SK-N-SH treated with all-trans-retinoic acid at 6 μM for 48 hours (cell line): ENCODE data around the gene SEC14L2.

Experiments
- ATAC-seq: fragments of 200-7000 bp; cut with Tn5 transposase; 3 replicates; pipeline ENCODE4 v1.9.1; 2020; ENCODE audit warnings: mild to moderate bottlenecking, moderate library complexity
- ARNTL ChIP-seq: fragments of 450-650 bp; formaldehyde crosslinking; IDR thresholded peaks from 2 replicates; pipeline ENCODE4 v1.5.0; 2020; ENCODE audit warnings: low read depth, mild to moderate bottlenecking, moderate library complexity, borderline replicate concordance
- BACH2 ChIP-seq: fragments of 250-450 bp; sonication (Bioruptor Pico); IDR thresholded peaks from 2 replicates; pipeline ENCODE4 v1.9.0; 2021; ENCODE audit warnings: mild to moderate bottlenecking, borderline replicate concordance
- CREB5 ChIP-seq: fragments of 250-450 bp; sonication (Bioruptor Pico); IDR thresholded peaks from 2 replicates; pipeline ENCODE4 v1.5.1; 2020; ENCODE audit warnings: low read depth, mild to moderate bottlenecking, moderate library complexity
- CSDC2 ChIP-seq: fragments of 250-450 bp; sonication (Bioruptor Pico); IDR thresholded peaks from 2 replicates; pipeline ENCODE4 v1.5.0; 2020; ENCODE audit warnings: mild to moderate bottlenecking, moderate library complexity
- CSRNP3 ChIP-seq: fragments of 250-450 bp; sonication (Bioruptor Pico); IDR thresholded peaks from 2 replicates; pipeline ENCODE4 v1.5.1; 2021; ENCODE audit warnings: mild to moderate bottlenecking, moderate library complexity
- GLIS3 ChIP-seq: fragments of 250-450 bp; sonication (Bioruptor Pico); IDR thresholded peaks from 2 replicates; pipeline ENCODE4 v1.5.0; 2020; ENCODE audit warnings: mild to moderate bottlenecking, moderate library complexity
- ISL1 ChIP-seq: fragments of 250-450 bp; sonication (Bioruptor Pico); IDR thresholded peaks from 2 replicates; pipeline ENCODE4 v2.1.2; 2022; ENCODE audit warnings: mild to moderate bottlenecking, moderate library complexity
- OSR1 ChIP-seq: fragments of 250-450 bp; sonication (Bioruptor Pico); IDR thresholded peaks from 2 replicates; pipeline ENCODE4 v1.8.0; 2022; ENCODE audit warnings: moderate library complexity, mild to moderate bottlenecking, inconsistent platforms
- PATZ1 ChIP-seq: fragments of 250-450 bp; sonication (Bioruptor Pico); IDR thresholded peaks from 2 replicates; pipeline ENCODE4 v1.8.0; 2020; ENCODE audit warnings: mild to moderate bottlenecking, moderate library complexity, borderline replicate concordance
- POU6F1 ChIP-seq: fragments of 250-450 bp; sonication (Bioruptor Pico); IDR thresholded peaks from 2 replicates; pipeline ENCODE4 v1.8.0; 2021; ENCODE audit warnings: low read depth, mild to moderate bottlenecking, moderate library complexity, borderline replicate concordance
- PPARA ChIP-seq: fragments of 250-450 bp; sonication (Bioruptor Pico); IDR thresholded peaks from 2 replicates; pipeline ENCODE4 v1.5.0; 2020; ENCODE audit warnings: mild to moderate bottlenecking, borderline replicate concordance
- RARB ChIP-seq: fragments of 250-450 bp; sonication (Bioruptor Pico); IDR thresholded peaks from 2 replicates; pipeline ENCODE4 v1.8.0; 2021; ENCODE audit warnings: mild to moderate bottlenecking, moderate library complexity
- SNAI2 ChIP-seq: fragments of 250-450 bp; sonication (Bioruptor Pico); IDR thresholded peaks from 2 replicates; pipeline ENCODE4 v1.5.0; 2020; ENCODE audit warnings: mild to moderate bottlenecking, moderate library complexity
- TCF4 ChIP-seq: fragments of 250-450 bp; sonication (Bioruptor Pico); IDR thresholded peaks from 2 replicates; pipeline ENCODE4 v1.8.0; 2021; ENCODE audit warnings: mild to moderate bottlenecking, moderate library complexity, borderline replicate concordance
- TOX ChIP-seq: fragments of 250-450 bp; sonication (Bioruptor Pico); IDR thresholded peaks from 2 replicates; pipeline ENCODE4 v1.8.0; 2021; ENCODE audit warnings: mild to moderate bottlenecking, moderate library complexity, borderline replicate concordance
- TSHZ2 ChIP-seq: fragments of 250-450 bp; sonication (Bioruptor Pico); IDR thresholded peaks from 2 replicates; pipeline ENCODE4 v1.5.0; 2020; ENCODE audit warnings: mild to moderate bottlenecking, moderate library complexity
- ZFP3 ChIP-seq: fragments of 250-450 bp; sonication (Bioruptor Pico); IDR thresholded peaks from 2 replicates; pipeline ENCODE4 v1.5.0; 2020; ENCODE audit warnings: mild to moderate bottlenecking, moderate library complexity
- ZNF565 ChIP-seq: fragments of 450-650 bp; formaldehyde crosslinking; conservative IDR thresholded peaks from 2 replicates; pipeline ENCODE4 v1.5.0; 2020; ENCODE audit warnings: low read depth, mild to moderate bottlenecking, moderate library complexity
- ZNF70 ChIP-seq: fragments of 450-650 bp; formaldehyde crosslinking; IDR thresholded peaks from 2 replicates; pipeline ENCODE4 v1.5.0; 2020; ENCODE audit warnings: mild to moderate bottlenecking, moderate library complexity
- ZNF8 ChIP-seq: fragments of 450-650 bp; formaldehyde crosslinking; IDR thresholded peaks from 2 replicates; pipeline ENCODE4 v1.5.0; 2020; ENCODE audit warnings: mild to moderate bottlenecking, moderate library complexity

The SEC14L2 gene

GRCh38 chr22:30372915-30373314 lies 23.9 kb upstream of the SEC14L2 start:
- TF ChIP-seq BACH2 (no peak), POU6F1 (CRISPR knock-in tag) (no peak), OSR1 (CRISPR knock-in tag) (no peak), TOX (CRISPR knock-in tag) (no peak), CSDC2 (CRISPR knock-in tag) (no peak), ARNTL (CRISPR knock-in tag) (no peak), CSRNP3 (CRISPR knock-in tag) (no peak), ZFP3 (CRISPR knock-in tag) (no peak), ZNF8 (CRISPR knock-in tag) (no peak), SNAI2 (CRISPR knock-in tag) (no peak), ZNF565 (no peak), GLIS3 (no peak), PATZ1 (CRISPR knock-in tag) (no peak), PPARA (CRISPR knock-in tag) (no peak)
- ATAC-seq = no peak

GRCh38 chr22:30373331-30374325 lies 23.2 kb upstream of the SEC14L2 start:
- no peak; the same call in 1 of the 3 replicates for ATAC-seq
- no peak for TF ChIP-seq ZNF70 (CRISPR knock-in tag)
- no peak for TF ChIP-seq CREB5 (CRISPR knock-in tag)
- TF ChIP-seq POU6F1 (CRISPR knock-in tag) = no peak
- no peak for TF ChIP-seq CSRNP3 (CRISPR knock-in tag)
- no peak for TF ChIP-seq TCF4 (CRISPR knock-in tag)
- no peak for TF ChIP-seq TOX (CRISPR knock-in tag)
- TF ChIP-seq RARB = no peak
- TF ChIP-seq ISL1 (CRISPR knock-in tag) = no peak
- TF ChIP-seq SNAI2 (CRISPR knock-in tag) = no peak
- TF ChIP-seq ZNF565 = no peak
- TF ChIP-seq TSHZ2 (CRISPR knock-in tag) = no peak
- TF ChIP-seq PPARA (CRISPR knock-in tag) = no peak
